Upper lobe of right lung (tissue), 1 donor: Measurements from ENCODE around the gene KCNJ12. TPM values are rescaled to one million over a fixed set of nuclear protein-coding genes. Genes with fewer than 3 reads are reported as not detected.

ENCODE experiments used
- ATAC-seq: fragments of 200-7000 bp; cut with Tn5 transposase; one replicate; pipeline ENCODE4 v1.9.1; 2020; ENCODE audit warnings: mild to moderate bottlenecking, moderate library complexity
- DNase-seq: peaks from one replicate; pipeline ENCODE4 v3.0.0-alpha.2; 2020
- H3K27ac ChIP-seq: fragments of 200-600 bp; one replicate; pipeline ENCODE4 v1.8.0; 2022
- H3K27me3 ChIP-seq: fragments of 200-600 bp; one replicate; pipeline ENCODE4 v1.8.0; 2022; ENCODE audit warnings: mild to moderate bottlenecking
- H3K36me3 ChIP-seq: fragments of 200-600 bp; one replicate; pipeline ENCODE4 v1.8.0; 2022
- H3K4me1 ChIP-seq: fragments of 200-600 bp; one replicate; pipeline ENCODE4 v1.8.0; 2022
- H3K4me3 ChIP-seq: fragments of 200-600 bp; one replicate; pipeline ENCODE4 v1.8.0; 2022; ENCODE audit warnings: mild to moderate bottlenecking
- H3K9me3 ChIP-seq: fragments of 200-600 bp; one replicate; pipeline ENCODE4 v1.8.0; 2022
- CTCF ChIP-seq: fragments of 200-600 bp; IDR thresholded peaks from one replicate; pipeline ENCODE4 v1.8.0; 2022; ENCODE audit warnings: antibody characterized with exemption
- intact Hi-C: fragments of 100-400 bp; cut with DNase I; formaldehyde crosslinking; loops from one replicate; pipeline ENCODE4 v1.11.0; 2022
- total RNA-seq: library from RNA; stranded (reverse); fragmentation: NEBNext Ultra II Directional; extraction: Animal tissue kit (Norgen Biotek cat#: 25700); gene quantifications from one replicate; pipeline ENCODE4 v1.2.1, GENCODE V29; 2021
- donor health status: DM: no; HTN: yes; CAD: no; lungs with severe emphysema.

KCNJ12 gene
- total RNA-seq, 1 donor from 2014 or later = 2.5 TPM

DNA sequence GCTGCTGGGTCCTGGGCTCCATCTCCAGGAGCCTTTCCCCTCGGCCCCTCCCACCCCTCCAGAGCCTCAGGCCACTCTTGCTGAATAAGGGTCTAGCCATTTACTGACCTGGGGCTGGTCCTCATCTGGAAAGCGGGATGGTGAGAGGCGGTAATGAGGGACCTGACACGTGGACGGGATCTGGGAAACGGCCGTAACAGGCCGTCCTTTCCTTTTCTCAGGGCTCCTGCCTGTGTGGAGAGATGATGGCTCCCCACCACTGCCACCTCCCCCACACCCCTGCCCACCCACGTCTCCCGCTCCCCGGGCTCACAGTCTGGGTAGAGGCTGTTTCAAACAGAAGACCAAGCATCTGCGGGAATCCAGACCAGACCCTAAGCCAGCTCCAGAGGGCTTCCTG lies 20.6 kb upstream of the KCNJ12 start:
- H3K9me3 ChIP-seq = no peaks in the 10 kb centered on the region
- no peak for ATAC-seq
- TF ChIP-seq CTCF = no peak
- no peaks in the 10 kb centered on the region for H3K27me3 ChIP-seq
- H3K27ac ChIP-seq = no peak overlapping the region
- DNase-seq = no peak
- intact Hi-C loops = no loop called here
- no peaks in the 10 kb centered on the region for H3K4me1 ChIP-seq
- no peaks in the 10 kb centered on the region for H3K36me3 ChIP-seq
- no peak overlapping the region for H3K4me3 ChIP-seq

- intact Hi-C loops = no loop called here
Observed at GRCh38 chr17:21356537-21357127, 19.5 kb upstream of the KCNJ12 start.

DNA sequence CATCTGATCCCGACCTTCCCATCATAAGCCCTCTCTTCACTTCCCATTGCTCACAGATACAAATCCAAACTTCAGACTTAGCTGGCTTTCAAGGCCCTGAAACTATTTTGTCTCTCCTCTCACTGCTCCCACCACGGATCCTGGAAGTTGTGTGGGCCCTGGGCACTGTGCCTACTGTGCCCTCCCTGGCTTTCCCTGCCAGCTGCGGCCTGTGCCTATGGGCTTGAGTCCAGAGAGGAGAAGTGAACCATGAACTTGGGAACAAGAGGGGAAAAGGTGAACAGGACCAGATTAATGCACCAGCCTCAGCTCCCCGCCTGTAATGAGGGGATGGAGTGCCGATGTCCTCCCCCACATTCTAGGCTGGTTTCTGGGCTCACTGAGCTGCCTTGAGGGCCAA lies 18.9 kb upstream of the KCNJ12 start:
- no peak for TF ChIP-seq CTCF
- Histone ChIP-seq H3K9me3 (no peaks in the 10 kb centered on the region), H3K27me3 (no peaks in the 10 kb centered on the region), H3K27ac (no peak overlapping the region), H3K4me1 (no peaks in the 10 kb centered on the region), H3K4me3 (no peak overlapping the region), H3K36me3 (no peaks in the 10 kb centered on the region)
- intact Hi-C loops = no loop called here
- ATAC-seq = no peak
- DNase-seq = no peak

More at GRCh38 chr17:21356537-21357127, 19.5 kb upstream of the KCNJ12 start:
- Histone ChIP-seq H3K4me1 (no peaks in the 10 kb centered on the region), H3K36me3 (no peaks in the 10 kb centered on the region), H3K4me3 (no peak overlapping the region), H3K27me3 (no peaks in the 10 kb centered on the region), H3K9me3 (no peaks in the 10 kb centered on the region), H3K27ac (no peak overlapping the region)
- ATAC-seq (no peak), DNase-seq (no peak)
- TF ChIP-seq CTCF = no peak

- DNase-seq = no peak
- TF ChIP-seq CTCF = no peak
- peak; percentile 5 for ATAC-seq
- no peaks in the 10 kb centered on the region for H3K9me3 ChIP-seq
- no peak overlapping the region for H3K27ac ChIP-seq
- H3K4me3 ChIP-seq = no peak overlapping the region
- H3K27me3 ChIP-seq = no peaks in the 10 kb centered on the region
- H3K4me1 ChIP-seq = no peaks in the 10 kb centered on the region
- intact Hi-C loops = no loop called here
- no peaks in the 10 kb centered on the region for H3K36me3 ChIP-seq
Observed at GRCh38 chr17:21357696-21358656, 18.2 kb upstream of the KCNJ12 start.

DNA sequence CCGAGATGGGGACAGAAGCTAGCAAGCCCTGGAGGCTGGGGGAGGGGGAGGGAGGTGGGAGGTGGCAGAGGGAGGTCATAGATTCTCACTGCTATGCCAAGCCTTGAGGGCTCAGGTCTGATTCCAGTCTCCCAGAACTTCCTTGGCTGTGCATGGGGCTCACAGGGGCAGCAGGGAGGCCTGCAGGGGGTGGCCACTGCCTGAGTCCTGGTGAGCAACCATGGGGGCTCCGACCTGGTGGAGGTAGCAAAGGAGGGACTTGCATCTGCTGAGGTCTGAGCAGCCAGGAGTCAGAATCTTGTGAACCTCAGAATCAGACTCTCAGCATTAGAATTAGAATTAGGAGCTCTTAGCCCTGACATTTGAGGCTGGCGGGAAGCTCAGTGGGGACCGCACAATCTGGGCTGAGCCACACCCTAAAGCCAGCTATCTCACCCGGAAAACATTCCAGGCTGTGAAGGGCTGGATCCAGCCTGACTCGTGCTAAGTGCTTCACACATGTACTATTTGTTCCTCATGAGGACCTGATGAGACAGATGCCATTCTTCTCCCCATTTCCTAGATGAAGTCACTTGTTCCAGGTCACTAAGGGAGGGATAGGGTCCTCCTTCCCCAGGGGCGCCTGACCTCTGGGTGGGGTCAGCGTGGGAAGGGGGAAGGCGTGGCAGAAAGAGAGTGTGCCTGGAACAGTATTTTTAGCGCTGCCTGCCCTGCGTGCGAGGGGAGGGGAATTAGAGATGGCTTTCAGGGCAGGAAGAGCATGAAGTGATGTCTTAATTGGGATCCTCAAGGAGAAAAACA lies 17.3 kb upstream of the KCNJ12 start:
- Histone ChIP-seq H3K36me3 (no peaks in the 10 kb centered on the region), H3K4me1 (no peaks in the 10 kb centered on the region), H3K4me3 (no peak overlapping the region), H3K9me3 (no peaks in the 10 kb centered on the region), H3K27ac (no peak overlapping the region), H3K27me3 (no peaks in the 10 kb centered on the region)
- peak; percentile 80 for ATAC-seq
- TF ChIP-seq CTCF = no peak
- intact Hi-C loops = no loop called here
- DNase-seq = no peak
